ENCODE results near the gene DLG5. TPM values are rescaled to one million over a fixed set of nuclear protein-coding genes. Genes with fewer than 3 reads are reported as not detected.

Gene DLG5, protein sequence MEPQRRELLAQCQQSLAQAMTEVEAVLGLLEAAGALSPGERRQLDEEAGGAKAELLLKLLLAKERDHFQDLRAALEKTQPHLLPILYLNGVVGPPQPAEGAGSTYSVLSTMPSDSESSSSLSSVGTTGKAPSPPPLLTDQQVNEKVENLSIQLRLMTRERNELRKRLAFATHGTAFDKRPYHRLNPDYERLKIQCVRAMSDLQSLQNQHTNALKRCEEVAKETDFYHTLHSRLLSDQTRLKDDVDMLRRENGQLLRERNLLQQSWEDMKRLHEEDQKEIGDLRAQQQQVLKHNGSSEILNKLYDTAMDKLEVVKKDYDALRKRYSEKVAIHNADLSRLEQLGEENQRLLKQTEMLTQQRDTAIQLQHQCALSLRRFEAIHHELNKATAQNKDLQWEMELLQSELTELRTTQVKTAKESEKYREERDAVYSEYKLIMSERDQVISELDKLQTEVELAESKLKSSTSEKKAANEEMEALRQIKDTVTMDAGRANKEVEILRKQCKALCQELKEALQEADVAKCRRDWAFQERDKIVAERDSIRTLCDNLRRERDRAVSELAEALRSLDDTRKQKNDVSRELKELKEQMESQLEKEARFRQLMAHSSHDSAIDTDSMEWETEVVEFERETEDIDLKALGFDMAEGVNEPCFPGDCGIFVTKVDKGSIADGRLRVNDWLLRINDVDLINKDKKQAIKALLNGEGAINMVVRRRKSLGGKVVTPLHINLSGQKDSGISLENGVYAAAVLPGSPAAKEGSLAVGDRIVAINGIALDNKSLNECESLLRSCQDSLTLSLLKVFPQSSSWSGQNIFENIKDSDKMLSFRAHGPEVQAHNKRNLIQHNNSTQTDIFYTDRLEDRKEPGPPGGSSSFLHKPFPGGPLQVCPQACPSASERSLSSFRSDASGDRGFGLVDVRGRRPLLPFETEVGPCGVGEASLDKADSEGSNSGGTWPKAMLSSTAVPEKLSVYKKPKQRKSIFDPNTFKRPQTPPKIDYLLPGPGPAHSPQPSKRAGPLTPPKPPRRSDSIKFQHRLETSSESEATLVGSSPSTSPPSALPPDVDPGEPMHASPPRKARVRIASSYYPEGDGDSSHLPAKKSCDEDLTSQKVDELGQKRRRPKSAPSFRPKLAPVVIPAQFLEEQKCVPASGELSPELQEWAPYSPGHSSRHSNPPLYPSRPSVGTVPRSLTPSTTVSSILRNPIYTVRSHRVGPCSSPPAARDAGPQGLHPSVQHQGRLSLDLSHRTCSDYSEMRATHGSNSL (N-terminal part only)
- 1 to 10 TPM; 1.0 to 1.5 (median 1.5) TPM for total RNA-seq

DNA sequence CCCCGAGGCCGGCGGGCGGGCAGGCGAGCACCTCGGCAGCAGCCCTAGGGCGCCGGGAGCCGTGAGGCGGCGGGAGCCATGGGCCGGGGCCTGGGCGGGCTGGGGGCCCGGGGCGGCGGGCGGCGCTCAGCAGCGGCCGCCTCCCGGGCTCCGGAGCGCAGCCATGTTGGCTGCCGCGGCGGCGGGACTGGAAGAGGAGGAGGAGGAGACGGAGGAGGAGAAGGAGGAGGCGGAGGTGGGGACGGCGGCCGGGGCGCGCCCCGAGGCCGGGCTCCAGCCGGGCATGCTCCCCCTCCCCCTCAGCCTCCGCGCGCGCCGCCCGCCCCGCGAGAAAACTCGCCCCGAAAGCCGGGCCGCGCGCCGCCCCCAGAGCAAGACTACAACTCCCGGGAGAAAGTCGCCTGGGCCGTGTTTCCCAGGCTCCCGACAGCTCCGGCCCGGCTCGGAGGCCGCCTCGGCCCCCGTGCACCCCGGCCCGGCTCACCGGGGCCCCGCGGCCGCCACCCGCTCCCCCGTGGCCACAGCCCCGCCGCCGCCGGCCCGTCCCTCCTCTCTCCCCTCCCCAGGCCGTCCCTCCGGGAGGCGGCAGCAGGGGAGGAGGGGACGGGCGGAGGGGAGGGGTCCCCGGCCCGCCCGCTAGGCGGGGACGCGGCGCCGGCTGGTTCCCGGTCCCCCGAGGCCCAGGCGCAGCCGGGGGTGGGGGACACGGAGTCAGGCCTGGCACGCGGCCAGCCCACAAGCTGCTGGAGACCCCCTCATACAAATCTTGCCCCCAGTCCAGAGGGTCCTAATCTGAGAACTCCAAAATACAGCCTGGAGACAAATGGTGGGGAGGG lies at the start of gene DLG5:
Gene DLG5, minus strand, starts transcription at position 190 of the 836 bp plus-strand sequence. CDS start 235 bp downstream, outside the sequence.
- H3K4me3 Mint-ChIP-seq, result peak within 1 kb of the TSS; percentile 64
- H3K9me3 Mint-ChIP-seq, result no peaks in the 10 kb centered on the region
- DNase-seq, result peak; percentile 9
- no peaks in the 10 kb centered on the region for H3K36me3 Mint-ChIP-seq (ENCODE audit: insufficient read depth)
- ATAC-seq, result peak; percentile 15 to 71
- peaks cover 11% of the 10 kb centered on the region for H3K4me1 Mint-ChIP-seq (ENCODE audit: low read depth)
- peaks cover 50% of the 10 kb centered on the region for H3K27me3 Mint-ChIP-seq (ENCODE audit: low read depth)

DNA sequence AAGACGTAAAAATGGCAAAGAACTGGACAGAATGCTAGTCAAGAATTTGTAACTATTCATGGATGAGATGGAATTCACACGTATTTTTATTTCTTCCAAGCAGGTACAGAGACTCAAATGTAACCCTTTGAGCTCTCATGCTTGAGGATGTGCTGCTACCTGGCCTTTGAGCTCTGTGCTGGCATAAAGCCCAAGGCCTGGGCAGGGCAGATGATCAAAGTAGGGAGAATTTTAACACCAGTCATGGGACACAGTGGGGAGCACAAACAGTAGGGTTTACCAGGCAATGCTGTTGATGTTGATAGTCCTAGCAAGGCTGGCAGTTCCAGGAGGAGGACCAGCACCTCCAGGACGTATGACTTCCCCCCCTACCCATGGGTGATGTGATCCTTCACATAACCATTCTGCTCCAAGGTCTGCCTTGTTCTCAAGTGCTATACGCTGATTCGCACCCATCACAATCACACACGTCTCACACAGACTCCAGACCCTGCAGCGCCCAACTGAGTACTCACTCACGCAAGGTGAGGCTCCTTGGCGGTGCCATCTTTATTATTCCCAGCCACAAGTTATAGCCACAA lies 48.6 kb upstream of the DLG5 start:
- H3K36me3 Mint-ChIP-seq (ENCODE audit: insufficient read depth), result peaks cover 28% of the 10 kb centered on the region
- no peak overlapping the region for H3K4me3 Mint-ChIP-seq
- H3K27me3 Mint-ChIP-seq (ENCODE audit: low read depth), result no peaks in the 10 kb centered on the region
- H3K4me1 Mint-ChIP-seq (ENCODE audit: low read depth), result peaks cover 10% of the 10 kb centered on the region
- no peak for DNase-seq
- no peaks in the 10 kb centered on the region for H3K9me3 Mint-ChIP-seq
- ATAC-seq, result no peak

- Mint-ChIP-seq H3K9me3 (no peaks in the 10 kb centered on the region), H3K27me3 (ENCODE audit: low read depth) (no peaks in the 10 kb centered on the region), H3K4me3 (no peak overlapping the region), H3K4me1 (ENCODE audit: low read depth) (peaks cover 10% of the 10 kb centered on the region), H3K36me3 (ENCODE audit: insufficient read depth) (peaks cover 21% of the 10 kb centered on the region)
- DNase-seq (no peak), ATAC-seq (no peak)
Observed at GRCh38 chr10:77974396-77975074, 48.0 kb upstream of the DLG5 start.

GRCh38 chr10:77973276-77973675 lies 46.7 kb upstream of the DLG5 start:
- DNase-seq (no peak), ATAC-seq (no peak)
- Mint-ChIP-seq H3K36me3 (ENCODE audit: insufficient read depth) (peaks cover 19% of the 10 kb centered on the region), H3K4me1 (ENCODE audit: low read depth) (peaks cover 10% of the 10 kb centered on the region), H3K9me3 (no peaks in the 10 kb centered on the region), H3K4me3 (no peak overlapping the region), H3K27me3 (ENCODE audit: low read depth) (no peaks in the 10 kb centered on the region)

- H3K4me3 Mint-ChIP-seq, result no peak overlapping the region
- peaks cover 7% of the 10 kb centered on the region for H3K36me3 Mint-ChIP-seq (ENCODE audit: insufficient read depth)
- ATAC-seq (no peak), DNase-seq (no peak)
- no peaks in the 10 kb centered on the region for H3K27me3 Mint-ChIP-seq (ENCODE audit: low read depth)
- H3K4me1 Mint-ChIP-seq (ENCODE audit: low read depth), result peaks cover 10% of the 10 kb centered on the region
- H3K9me3 Mint-ChIP-seq, result no peaks in the 10 kb centered on the region
Observed at GRCh38 chr10:77972148-77972547, 45.6 kb upstream of the DLG5 start.

GRCh38 chr10:77971804-77972144 lies 45.2 kb upstream of the DLG5 start:
- DNase-seq (no peak), ATAC-seq (no peak)
- Mint-ChIP-seq H3K4me3 (no peak overlapping the region), H3K4me1 (ENCODE audit: low read depth) (peaks cover 10% of the 10 kb centered on the region), H3K27me3 (ENCODE audit: low read depth) (no peaks in the 10 kb centered on the region), H3K36me3 (ENCODE audit: insufficient read depth) (peaks cover 7% of the 10 kb centered on the region), H3K9me3 (no peaks in the 10 kb centered on the region)

- no peak for ATAC-seq
- Mint-ChIP-seq H3K9me3 (no peaks in the 10 kb centered on the region), H3K36me3 (ENCODE audit: insufficient read depth) (peaks cover 4% of the 10 kb centered on the region), H3K4me3 (no peak overlapping the region), H3K4me1 (ENCODE audit: low read depth) (peaks cover 10% of the 10 kb centered on the region), H3K27me3 (ENCODE audit: low read depth) (no peaks in the 10 kb centered on the region)
- no peak for DNase-seq
Observed at GRCh38 chr10:77970869-77971803, 44.6 kb upstream of the DLG5 start.

GRCh38 chr10:77969114-77969513 lies 42.6 kb upstream of the DLG5 start:
- ATAC-seq, result no peak
- peaks cover 3% of the 10 kb centered on the region for H3K9me3 Mint-ChIP-seq

GRCh38 chr10:77967611-77968022 lies 41.1 kb upstream of the DLG5 start:
- DNase-seq (no peak), ATAC-seq (no peak)
- Mint-ChIP-seq H3K4me3 (no peak overlapping the region), H3K9me3 (peaks cover 6% of the 10 kb centered on the region), H3K27me3 (ENCODE audit: low read depth) (no peaks in the 10 kb centered on the region), H3K36me3 (ENCODE audit: insufficient read depth) (no peaks in the 10 kb centered on the region), H3K4me1 (ENCODE audit: low read depth) (peaks cover 10% of the 10 kb centered on the region)

More at GRCh38 chr10:77969114-77969513, 42.6 kb upstream of the DLG5 start:
- H3K4me3 Mint-ChIP-seq, result no peak overlapping the region
- no peaks in the 10 kb centered on the region for H3K27me3 Mint-ChIP-seq (ENCODE audit: low read depth)
- H3K36me3 Mint-ChIP-seq (ENCODE audit: insufficient read depth), result no peaks in the 10 kb centered on the region
- H3K4me1 Mint-ChIP-seq (ENCODE audit: low read depth), result peaks cover 10% of the 10 kb centered on the region
- DNase-seq, result no peak

DNA sequence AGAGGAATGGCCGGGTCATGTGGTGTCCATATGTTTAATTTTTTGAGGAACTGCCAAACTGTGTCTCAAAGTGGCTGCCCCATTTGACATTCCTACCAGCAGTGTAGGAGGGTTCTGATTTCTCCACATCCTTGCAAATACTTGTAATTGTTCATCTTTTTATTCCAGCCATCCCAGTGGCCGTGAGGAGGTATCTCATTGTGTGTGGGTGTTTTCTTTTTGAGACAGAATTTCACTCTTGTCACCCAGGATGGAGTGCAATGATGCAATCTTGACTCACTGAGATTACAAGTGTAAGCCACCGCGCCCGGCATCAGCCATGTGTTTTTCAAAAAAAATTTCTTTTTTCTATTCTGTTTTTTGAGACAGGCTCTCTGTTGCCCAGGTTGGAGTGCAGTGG lies 38.7 kb upstream of the DLG5 start:
- Mint-ChIP-seq H3K27me3 (ENCODE audit: low read depth) (no peaks in the 10 kb centered on the region), H3K4me3 (no peak overlapping the region), H3K9me3 (peaks cover 6% of the 10 kb centered on the region), H3K36me3 (ENCODE audit: insufficient read depth) (no peaks in the 10 kb centered on the region), H3K4me1 (ENCODE audit: low read depth) (no peaks in the 10 kb centered on the region)
- ATAC-seq (peak in 1 of 2 donors; percentile 32), DNase-seq (no peak)

DNA sequence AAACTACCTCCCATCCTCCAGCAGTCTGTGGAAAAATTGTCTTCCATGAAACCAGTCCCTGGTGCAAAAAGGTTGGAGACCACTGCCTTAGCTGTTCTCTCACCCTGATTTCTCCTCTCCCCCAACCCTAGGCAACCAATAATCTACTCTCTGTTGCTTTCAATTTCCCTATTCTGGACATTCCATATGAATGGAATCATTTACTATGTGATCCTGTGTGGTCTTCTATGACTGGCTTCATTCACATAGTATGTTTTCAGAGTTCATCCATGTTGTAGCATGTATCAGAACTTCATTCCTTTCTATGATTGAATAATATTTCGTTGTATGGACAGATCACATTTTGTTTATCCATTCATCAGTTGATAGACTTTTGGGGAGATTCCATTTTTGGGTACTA lies 38.3 kb upstream of the DLG5 start:
- H3K36me3 Mint-ChIP-seq (ENCODE audit: insufficient read depth), result no peaks in the 10 kb centered on the region
- DNase-seq (no peak), ATAC-seq (no peak)
- no peaks in the 10 kb centered on the region for H3K4me1 Mint-ChIP-seq (ENCODE audit: low read depth)
- no peaks in the 10 kb centered on the region for H3K27me3 Mint-ChIP-seq (ENCODE audit: low read depth)
- peaks cover 6% of the 10 kb centered on the region for H3K9me3 Mint-ChIP-seq
- no peak overlapping the region for H3K4me3 Mint-ChIP-seq

GRCh38 chr10:77963901-77964300 lies 37.3 kb upstream of the DLG5 start:
- DNase-seq, result no peak
- Mint-ChIP-seq H3K4me3 (no peak overlapping the region), H3K9me3 (peaks cover 6% of the 10 kb centered on the region), H3K4me1 (ENCODE audit: low read depth) (no peaks in the 10 kb centered on the region), H3K36me3 (ENCODE audit: insufficient read depth) (no peaks in the 10 kb centered on the region), H3K27me3 (ENCODE audit: low read depth) (no peaks in the 10 kb centered on the region)
- no peak for ATAC-seq

Data from activated T-cell treated with anti-CD3 and anti-CD28 coated beads, Interleukin-2, amount 50 U/mL, for 4 hours (primary cell).